Effector memory CD8-positive, alpha-beta T cell (primary cell): Measurements from ENCODE around the gene OR9A4.

ENCODE experiments used
- ATAC-seq: fragments of 150-1000 bp; cut with Tn5 transposase; replicated peaks from 2 replicates; pipeline ENCODE4 v1.10.0; 2021; ENCODE audit warnings: mild to moderate bottlenecking, moderate library complexity
- DNase-seq, 3 experiments: peaks; one replicate each; pipeline ENCODE4 v3.0.0; 2021
- H3K27ac Mint-ChIP-seq, 2 donors: one replicate each; pipeline ENCODE4 v1.8.0; 2022; ENCODE audit warnings: mild to moderate bottlenecking in 2 of 2, mixed read lengths in 2 of 2, moderate library complexity in 2 of 2
- H3K27me3 Mint-ChIP-seq, 2 donors: one replicate each; pipeline ENCODE4 v1.8.0; 2022; ENCODE audit warnings: mixed read lengths in 2 of 2
- H3K36me3 Mint-ChIP-seq: one replicate; pipeline ENCODE4 v1.8.0; 2022; ENCODE audit warnings: mild to moderate bottlenecking, moderate library complexity, mixed read lengths; ENCODE audit not compliant: insufficient read depth
- H3K4me1 Mint-ChIP-seq, 2 donors: one replicate each; pipeline ENCODE4 v1.8.0; 2022; ENCODE audit warnings: low read depth in 2 of 2, mixed read lengths in 2 of 2
- H3K4me3 Mint-ChIP-seq, 2 donors: one replicate each; pipeline ENCODE4 v1.8.0; 2022; ENCODE audit warnings: mild to moderate bottlenecking in 2 of 2, mixed read lengths in 2 of 2, moderate library complexity in 2 of 2
- H3K9me3 Mint-ChIP-seq, 2 donors: one replicate each; pipeline ENCODE4 v1.8.0; 2022; ENCODE audit warnings: mixed read lengths in 2 of 2

The OR9A4 gene

GRCh38 chr7:141952461-141952860 lies 36.3 kb downstream of the OR9A4 start:
- H3K27ac Mint-ChIP-seq, result no peak overlapping the region
- DNase-seq (no peak), ATAC-seq (no peak)
- no peaks in the 10 kb centered on the region for H3K36me3 Mint-ChIP-seq
- no peaks in the 10 kb centered on the region for H3K4me1 Mint-ChIP-seq
- no peaks in the 10 kb centered on the region for H3K9me3 Mint-ChIP-seq
- no peak overlapping the region for H3K4me3 Mint-ChIP-seq
- H3K27me3 Mint-ChIP-seq, result peaks cover 0 to 8% of the 10 kb centered on the region in 2 donors

GRCh38 chr7:141954334-141954733 lies 38.1 kb downstream of the OR9A4 start:
- no peak for DNase-seq
- H3K4me1 Mint-ChIP-seq, result no peaks in the 10 kb centered on the region
- no peak for ATAC-seq
- no peaks in the 10 kb centered on the region for H3K9me3 Mint-ChIP-seq
- peaks cover 0 to 8% of the 10 kb centered on the region in 2 donors for H3K27me3 Mint-ChIP-seq
- no peaks in the 10 kb centered on the region for H3K36me3 Mint-ChIP-seq
- H3K27ac Mint-ChIP-seq, result no peak overlapping the region
- H3K4me3 Mint-ChIP-seq, result no peak overlapping the region

- no peaks in the 10 kb centered on the region for H3K36me3 Mint-ChIP-seq
- no peak overlapping the region for H3K27ac Mint-ChIP-seq
- H3K4me3 Mint-ChIP-seq, result no peak overlapping the region
- H3K27me3 Mint-ChIP-seq, result peaks cover 0 to 8% of the 10 kb centered on the region in 2 donors
- H3K9me3 Mint-ChIP-seq, result no peaks in the 10 kb centered on the region
- ATAC-seq (no peak), DNase-seq (no peak)
- H3K4me1 Mint-ChIP-seq, result no peaks in the 10 kb centered on the region
Observed at GRCh38 chr7:141956084-141956483, 39.9 kb downstream of the OR9A4 start.

- H3K27me3 Mint-ChIP-seq, result no peaks in the 10 kb centered on the region
- H3K4me3 Mint-ChIP-seq, result no peak overlapping the region
- ATAC-seq (no peak), DNase-seq (no peak)
- no peaks in the 10 kb centered on the region for H3K4me1 Mint-ChIP-seq
- H3K27ac Mint-ChIP-seq, result no peak overlapping the region
- H3K9me3 Mint-ChIP-seq, result no peaks in the 10 kb centered on the region
- no peaks in the 10 kb centered on the region for H3K36me3 Mint-ChIP-seq
Observed at GRCh38 chr7:141960687-141961422, 44.7 kb downstream of the OR9A4 start.
